ENCODE measurements around the gene POLE.

POLE gene

DNA sequence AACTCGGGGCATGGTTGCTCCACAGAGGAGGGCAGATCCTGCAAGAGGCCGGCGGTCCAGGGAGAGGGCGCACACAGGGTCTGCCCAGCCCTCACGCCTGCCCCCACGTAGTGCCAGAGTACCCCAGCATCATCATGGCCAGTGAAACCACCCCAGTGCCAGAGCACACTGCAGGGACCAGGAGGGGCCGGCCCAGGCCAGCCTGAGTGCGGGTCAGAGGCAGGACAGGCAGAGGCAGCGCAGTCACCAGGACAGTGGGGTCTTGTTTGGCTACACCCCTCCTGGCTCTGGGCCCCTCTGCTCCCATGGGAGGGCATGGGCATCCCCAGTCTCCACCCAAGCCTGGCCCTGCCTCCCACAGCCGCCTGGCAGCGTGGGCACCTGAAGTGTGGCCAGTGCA, 111.5 kb downstream of the POLE start:
- DNase-seq, result no peak

DNA sequence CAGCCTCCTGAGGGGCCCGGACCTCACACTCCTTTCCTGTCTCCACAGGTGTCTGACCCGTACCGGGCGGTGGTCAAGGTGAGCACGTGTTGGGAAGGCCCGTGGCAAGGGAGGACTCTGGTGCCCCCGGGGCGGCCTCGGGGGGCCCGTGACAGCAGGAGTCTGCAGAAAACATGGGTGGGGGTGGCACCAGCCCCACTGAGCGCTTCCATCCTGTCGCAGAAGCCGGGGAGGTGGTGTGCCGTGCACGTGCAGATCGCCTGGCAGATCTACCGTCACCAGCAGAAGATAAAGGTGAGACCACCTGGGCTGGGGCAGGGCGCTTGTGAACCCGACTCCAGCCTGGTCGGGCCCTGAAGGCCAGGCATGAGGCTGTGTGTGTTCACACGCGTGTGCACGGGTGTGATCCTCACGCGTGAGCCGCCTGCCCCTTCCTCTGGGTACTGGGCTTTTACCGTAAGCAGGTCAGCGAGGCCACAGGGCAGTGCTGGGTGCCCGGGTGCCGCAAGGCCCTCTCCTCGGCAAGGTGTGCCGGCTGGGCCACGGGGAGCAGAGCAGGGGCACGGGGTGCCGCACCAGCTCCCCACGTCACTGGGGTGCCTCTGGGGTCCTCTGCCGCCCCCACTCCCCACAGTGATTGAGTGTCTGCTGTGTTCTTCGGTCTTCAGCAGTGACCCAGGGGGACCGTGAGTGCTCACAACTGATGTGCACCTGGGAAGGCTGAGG, 112.7 kb downstream of the POLE start:
- DNase-seq, result no peak
